ENCODE results near the gene CCR9.

The CCR9 gene

GRCh38 chr3:45939341-45939771, 53.0 kb downstream of the CCR9 start:
- DNase-seq: no peak

DNA sequence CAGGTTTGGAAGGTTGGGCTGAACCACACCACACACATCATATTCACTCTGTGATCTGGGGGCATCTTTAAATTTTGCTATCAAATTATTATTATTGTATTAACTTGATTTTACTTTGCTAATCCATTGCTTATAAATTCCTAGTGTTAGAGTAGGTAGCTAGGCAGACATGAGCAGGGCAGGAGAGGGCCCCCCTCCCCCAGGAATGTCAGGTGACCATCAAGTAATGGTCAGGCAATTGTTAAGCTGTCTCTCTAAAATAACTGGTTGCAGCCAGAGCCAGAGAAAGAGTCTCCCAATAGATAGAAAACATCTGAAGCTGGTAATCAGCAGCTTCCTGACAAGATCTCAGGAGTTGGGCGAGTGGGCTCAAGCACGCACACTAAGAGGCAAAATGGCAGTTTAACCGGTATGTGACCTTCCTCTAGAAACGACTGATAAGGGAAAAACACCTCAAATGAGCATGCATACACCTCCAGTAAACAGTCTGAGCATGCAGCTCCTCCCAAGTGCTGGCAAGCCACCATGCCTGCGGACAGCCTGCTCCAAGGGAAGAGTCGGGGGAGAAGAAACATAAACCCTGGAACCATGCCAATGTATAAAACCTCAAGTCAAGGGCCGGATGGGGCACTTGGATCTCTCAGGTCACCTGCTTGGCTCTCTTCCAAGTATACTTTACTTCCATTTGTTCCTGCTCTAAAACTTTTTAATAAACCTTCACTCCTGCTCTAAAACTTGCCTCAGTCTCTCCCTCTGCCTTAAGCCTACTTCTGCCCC, 53.8 kb downstream of the CCR9 start:
- DNase-seq: no peak

GRCh38 chr3:45940781-45941365, 54.5 kb downstream of the CCR9 start:
- no peak for DNase-seq

- peak; percentile 22 for DNase-seq
These were observed 55.9 kb downstream of the CCR9 start for GRCh38 chr3:45942051-45942825.

DNA sequence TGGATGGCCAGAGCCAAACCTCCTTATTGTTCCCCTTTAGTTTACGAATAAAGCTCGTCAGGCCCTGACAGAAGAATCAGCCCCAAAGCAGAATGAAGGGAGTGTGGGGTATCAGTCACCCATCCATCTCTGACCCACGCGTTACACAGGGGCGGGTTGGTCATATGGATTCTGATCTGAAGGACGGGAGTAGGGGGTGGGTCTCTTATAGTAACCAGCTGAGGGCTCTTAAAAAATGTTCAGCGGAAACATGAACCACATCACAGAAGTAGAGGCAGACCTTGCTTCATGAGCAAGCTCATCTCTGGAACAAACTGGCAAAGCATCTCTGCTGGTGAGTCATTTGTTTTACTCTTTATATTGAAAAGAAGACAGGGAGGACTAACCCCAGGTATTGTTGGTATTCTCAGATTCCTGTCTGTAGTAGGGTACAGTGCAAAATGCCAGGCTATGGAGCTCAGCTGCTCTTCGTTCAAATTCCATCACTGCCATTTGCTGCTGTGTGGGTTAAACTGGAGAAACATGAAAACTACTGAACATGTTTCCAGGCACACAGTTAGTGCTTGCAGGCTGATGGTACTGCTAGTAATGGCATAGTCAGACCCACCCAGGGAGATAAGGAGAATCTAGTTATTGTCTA, 57.0 kb downstream of the CCR9 start, which contains the start of gene CXCR6:
Gene CXCR6 (plus strand): TSS at position 258 of the 640 bp plus-strand sequence. CDS start 3,018 bp downstream, outside the sequence.
- DNase-seq: no peak

GRCh38 chr3:45944830-45945620, 58.7 kb downstream of the CCR9 start:
- no peak for DNase-seq

DNA sequence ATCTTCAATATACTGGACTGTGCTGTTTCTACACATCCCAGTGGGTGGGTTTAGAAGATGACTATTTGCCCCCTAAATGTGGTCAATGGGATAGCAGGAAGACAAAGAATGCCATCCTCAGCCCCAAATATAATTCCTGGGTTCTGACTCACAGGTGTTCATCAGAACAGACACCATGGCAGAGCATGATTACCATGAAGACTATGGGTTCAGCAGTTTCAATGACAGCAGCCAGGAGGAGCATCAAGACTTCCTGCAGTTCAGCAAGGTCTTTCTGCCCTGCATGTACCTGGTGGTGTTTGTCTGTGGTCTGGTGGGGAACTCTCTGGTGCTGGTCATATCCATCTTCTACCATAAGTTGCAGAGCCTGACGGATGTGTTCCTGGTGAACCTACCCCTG, 60.0 kb downstream of the CCR9 start:
- no peak for DNase-seq

DNA sequence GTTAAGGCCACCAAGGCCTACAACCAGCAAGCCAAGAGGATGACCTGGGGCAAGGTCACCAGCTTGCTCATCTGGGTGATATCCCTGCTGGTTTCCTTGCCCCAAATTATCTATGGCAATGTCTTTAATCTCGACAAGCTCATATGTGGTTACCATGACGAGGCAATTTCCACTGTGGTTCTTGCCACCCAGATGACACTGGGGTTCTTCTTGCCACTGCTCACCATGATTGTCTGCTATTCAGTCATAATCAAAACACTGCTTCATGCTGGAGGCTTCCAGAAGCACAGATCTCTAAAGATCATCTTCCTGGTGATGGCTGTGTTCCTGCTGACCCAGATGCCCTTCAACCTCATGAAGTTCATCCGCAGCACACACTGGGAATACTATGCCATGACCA, 60.5 kb downstream of the CCR9 start:
- no peak for DNase-seq

- DNase-seq: no peak
These were observed 61.0 kb downstream of the CCR9 start for GRCh38 chr3:45947361-45947760.

- DNase-seq: no peak
These were observed 62.0 kb downstream of the CCR9 start for GRCh38 chr3:45948311-45948781.

DNA sequence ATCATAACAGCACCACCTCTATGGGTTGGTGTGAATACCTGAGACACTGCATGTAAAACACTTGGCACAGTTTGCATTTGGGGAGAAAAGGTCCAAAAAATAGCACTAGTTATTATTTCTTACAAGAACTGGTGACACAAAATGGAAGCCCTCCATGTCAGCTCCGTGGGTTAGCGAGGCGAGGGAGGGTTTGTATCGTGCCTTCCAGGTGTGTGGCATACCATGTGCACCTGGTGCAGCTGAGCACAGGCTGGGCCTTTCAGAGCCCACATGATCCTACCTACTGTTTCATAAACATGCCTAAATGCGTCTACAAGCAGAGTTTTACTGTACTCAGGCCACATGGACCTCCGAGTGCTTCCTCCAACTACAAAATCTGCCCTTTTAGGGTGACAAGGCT, 62.5 kb downstream of the CCR9 start:
- DNase-seq: no peak

- no peak for DNase-seq
These were observed 63.1 kb downstream of the CCR9 start for GRCh38 chr3:45949432-45949831.

DNA sequence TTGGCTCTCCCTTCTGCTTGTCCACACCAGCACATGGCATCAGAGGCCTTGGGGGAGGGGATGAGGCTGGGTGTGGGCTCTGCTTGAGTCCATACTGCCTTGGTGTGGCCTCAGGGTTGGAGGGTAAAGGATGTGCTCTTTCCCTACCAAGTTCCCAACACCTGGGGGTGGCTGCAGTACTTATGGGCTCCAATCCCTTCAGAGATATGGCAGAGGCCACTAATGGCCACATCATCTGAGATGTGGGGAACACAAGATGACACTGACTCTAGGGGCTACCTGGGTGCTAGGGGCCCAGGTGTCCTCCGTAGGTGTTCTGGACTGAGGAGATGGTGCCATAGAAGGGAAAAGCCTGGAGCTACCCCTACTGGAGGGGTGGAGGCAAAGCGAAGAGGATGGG, 63.8 kb downstream of the CCR9 start:
- no peak for DNase-seq

GRCh38 chr3:45950686-45951600, 64.6 kb downstream of the CCR9 start:
- DNase-seq: no peak

- DNase-seq: no peak
These were observed 65.6 kb downstream of the CCR9 start for GRCh38 chr3:45951946-45952345.

GRCh38 chr3:45952456-45952855, 66.1 kb downstream of the CCR9 start:
- DNase-seq: no peak
